HFFc6 (cell line): Measurements from ENCODE around the gene MEG3. TPM values are rescaled to one million over a fixed set of nuclear protein-coding genes. Genes with fewer than 3 reads are reported as not detected.

Source experiments
- DNase-seq: peaks from one replicate; pipeline ENCODE4 v3.0.0-alpha.2; 2018
- H3K27ac Mint-ChIP-seq: 2 replicates; pipeline ENCODE4 v1.8.0; 2020; ENCODE audit warnings: mild to moderate bottlenecking, mixed read lengths
- H3K27me3 Mint-ChIP-seq: 2 replicates; pipeline ENCODE4 v1.8.0; 2021; ENCODE audit warnings: mild to moderate bottlenecking, moderate library complexity, mixed read lengths; ENCODE audit not compliant: insufficient read depth
- H3K36me3 Mint-ChIP-seq: 2 replicates; pipeline ENCODE4 v1.8.0; 2021; ENCODE audit warnings: low read depth, mixed read lengths
- H3K4me1 Mint-ChIP-seq: 2 replicates; pipeline ENCODE4 v1.8.0; 2020; ENCODE audit warnings: low read depth, mixed read lengths
- H3K4me3 Mint-ChIP-seq: 2 replicates; pipeline ENCODE4 v1.8.0; 2020; ENCODE audit warnings: mild to moderate bottlenecking, moderate library complexity, mixed read lengths
- H3K9me3 Mint-ChIP-seq: 2 replicates; pipeline ENCODE4 v1.8.0; 2020; ENCODE audit warnings: mild to moderate bottlenecking, mixed read lengths
- total RNA-seq, 6 experiments: library from RNA; stranded (reverse); fragmentation: NEBNext Ultra II Directional; extraction: Animal tissue kit (Norgen Biotek cat#: 25700); gene quantifications; 2 replicates in 1 of 6; 3 replicates in 5 of 6; pipeline ENCODE4 v1.2.3, GENCODE V29; 2021
- TF ChIP-seq, protein P1 (sequence below): fragments of 200-600 bp; sonication (generic); IDR thresholded peaks from 2 replicates; pipeline ENCODE4 v1.5.0; 2021; ENCODE audit warnings: antibody characterized with exemption, mild to moderate bottlenecking

MEG3 gene
- total RNA-seq, 6 experiments from 2014 or later, result 151 to 262 (median 250) TPM

DNA sequence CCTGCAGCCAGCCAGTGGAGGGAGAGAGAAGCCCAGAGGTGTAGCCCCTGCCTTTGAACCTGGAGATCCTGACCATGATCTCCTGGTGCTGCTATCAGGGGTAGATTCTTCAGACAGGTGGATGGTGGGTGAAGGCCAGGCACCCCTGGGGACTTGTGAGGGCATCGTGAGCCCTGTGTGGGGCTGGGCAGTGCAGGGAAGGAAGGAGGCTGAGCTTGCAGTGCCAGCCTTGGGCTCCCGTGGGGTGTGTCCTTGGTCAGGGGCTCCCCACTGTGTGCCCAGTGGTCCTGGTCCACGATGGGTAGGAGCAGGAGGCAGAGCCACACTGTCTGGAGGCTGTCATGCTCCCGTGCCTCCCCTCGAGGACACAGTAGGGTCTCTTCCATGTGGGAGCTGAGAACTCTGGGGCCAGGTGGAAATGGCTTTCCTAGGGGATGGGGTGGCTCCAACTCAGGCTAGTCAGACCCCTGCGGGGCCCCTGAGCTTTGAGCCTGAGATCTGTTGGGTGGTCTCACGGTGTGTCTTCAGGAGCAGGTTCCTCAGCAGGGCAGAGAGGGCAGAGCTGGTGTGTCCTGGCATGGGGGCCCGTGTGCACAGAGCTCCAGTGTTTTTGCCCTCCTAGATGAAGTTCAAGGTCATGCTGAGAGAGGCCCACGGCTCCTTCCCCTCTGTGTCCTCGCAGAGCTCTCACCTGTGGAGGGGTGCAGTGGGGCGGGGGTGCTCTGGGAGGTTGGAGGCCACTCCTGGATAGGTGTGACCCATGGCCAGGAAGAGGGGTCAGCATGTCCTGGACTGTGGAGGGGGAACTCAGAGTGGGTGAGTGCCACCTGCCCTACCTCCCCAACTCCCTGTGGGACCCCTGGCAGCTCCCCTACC, 52.6 kb downstream of the MEG3 start:
- Mint-ChIP-seq H3K36me3 (peaks cover 24% of the 10 kb centered on the region), H3K4me1 (peaks cover 3% of the 10 kb centered on the region; the same call in 1 of the 2 replicates), H3K27me3 (peaks cover 22% of the 10 kb centered on the region), H3K4me3 (no peak overlapping the region), H3K27ac (no peak overlapping the region; the same call in 1 of the 2 replicates), H3K9me3 (peaks cover 27% of the 10 kb centered on the region)
- DNase-seq, result no peak
- TF ChIP-seq, protein P1, sequence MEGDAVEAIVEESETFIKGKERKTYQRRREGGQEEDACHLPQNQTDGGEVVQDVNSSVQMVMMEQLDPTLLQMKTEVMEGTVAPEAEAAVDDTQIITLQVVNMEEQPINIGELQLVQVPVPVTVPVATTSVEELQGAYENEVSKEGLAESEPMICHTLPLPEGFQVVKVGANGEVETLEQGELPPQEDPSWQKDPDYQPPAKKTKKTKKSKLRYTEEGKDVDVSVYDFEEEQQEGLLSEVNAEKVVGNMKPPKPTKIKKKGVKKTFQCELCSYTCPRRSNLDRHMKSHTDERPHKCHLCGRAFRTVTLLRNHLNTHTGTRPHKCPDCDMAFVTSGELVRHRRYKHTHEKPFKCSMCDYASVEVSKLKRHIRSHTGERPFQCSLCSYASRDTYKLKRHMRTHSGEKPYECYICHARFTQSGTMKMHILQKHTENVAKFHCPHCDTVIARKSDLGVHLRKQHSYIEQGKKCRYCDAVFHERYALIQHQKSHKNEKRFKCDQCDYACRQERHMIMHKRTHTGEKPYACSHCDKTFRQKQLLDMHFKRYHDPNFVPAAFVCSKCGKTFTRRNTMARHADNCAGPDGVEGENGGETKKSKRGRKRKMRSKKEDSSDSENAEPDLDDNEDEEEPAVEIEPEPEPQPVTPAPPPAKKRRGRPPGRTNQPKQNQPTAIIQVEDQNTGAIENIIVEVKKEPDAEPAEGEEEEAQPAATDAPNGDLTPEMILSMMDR, result no peak

GRCh38 chr14:100879194-100879593, 53.3 kb downstream of the MEG3 start:
- DNase-seq, result no peak
- Mint-ChIP-seq H3K9me3 (peaks cover 28% of the 10 kb centered on the region), H3K27me3 (peaks cover 19% of the 10 kb centered on the region), H3K27ac (no peak overlapping the region), H3K4me1 (no peaks in the 10 kb centered on the region), H3K4me3 (no peak overlapping the region), H3K36me3 (peaks cover 28% of the 10 kb centered on the region)
- TF ChIP-seq, protein P1, result no peak

GRCh38 chr14:100879782-100880181, 53.9 kb downstream of the MEG3 start:
- H3K4me1 Mint-ChIP-seq, result no peaks in the 10 kb centered on the region
- peaks cover 30% of the 10 kb centered on the region for H3K36me3 Mint-ChIP-seq
- no peak for DNase-seq
- no peak overlapping the region for H3K27ac Mint-ChIP-seq
- H3K9me3 Mint-ChIP-seq, result peaks cover 30% of the 10 kb centered on the region
- H3K27me3 Mint-ChIP-seq, result peaks cover 19% of the 10 kb centered on the region
- TF ChIP-seq, protein P1, result no peak
- H3K4me3 Mint-ChIP-seq, result no peak overlapping the region

- TF ChIP-seq, protein P1, result no peak
- Mint-ChIP-seq H3K9me3 (peaks cover 30% of the 10 kb centered on the region), H3K27me3 (peaks cover 20% of the 10 kb centered on the region), H3K4me3 (no peak overlapping the region; the same call in 1 of the 2 replicates), H3K27ac (no peak overlapping the region; the same call in 1 of the 2 replicates), H3K4me1 (peaks cover 2% of the 10 kb centered on the region; the same call in 1 of the 2 replicates), H3K36me3 (peaks cover 31% of the 10 kb centered on the region)
- no peak for DNase-seq
Measured at GRCh38 chr14:100880271-100881101, 54.6 kb downstream of the MEG3 start.

- Mint-ChIP-seq H3K27ac (no peak overlapping the region), H3K4me1 (peaks cover 8% of the 10 kb centered on the region; the same call in 1 of the 2 replicates), H3K9me3 (peaks cover 30% of the 10 kb centered on the region), H3K4me3 (no peak overlapping the region), H3K36me3 (peaks cover 36% of the 10 kb centered on the region), H3K27me3 (peaks cover 24% of the 10 kb centered on the region)
- TF ChIP-seq, protein P1, result no peak
- no peak for DNase-seq
Measured at GRCh38 chr14:100881211-100882025, 55.5 kb downstream of the MEG3 start.
